ENCODE data around the gene CABP1. TPM values are rescaled to one million over a fixed set of nuclear protein-coding genes. Genes with fewer than 3 reads are reported as not detected.
A peak's percentile ranks its signal among the peaks of the same experiment; 100 is the strongest.

CABP1 gene
- total RNA-seq, 1 experiment from 2014 or later, result 1.2 TPM

DNA sequence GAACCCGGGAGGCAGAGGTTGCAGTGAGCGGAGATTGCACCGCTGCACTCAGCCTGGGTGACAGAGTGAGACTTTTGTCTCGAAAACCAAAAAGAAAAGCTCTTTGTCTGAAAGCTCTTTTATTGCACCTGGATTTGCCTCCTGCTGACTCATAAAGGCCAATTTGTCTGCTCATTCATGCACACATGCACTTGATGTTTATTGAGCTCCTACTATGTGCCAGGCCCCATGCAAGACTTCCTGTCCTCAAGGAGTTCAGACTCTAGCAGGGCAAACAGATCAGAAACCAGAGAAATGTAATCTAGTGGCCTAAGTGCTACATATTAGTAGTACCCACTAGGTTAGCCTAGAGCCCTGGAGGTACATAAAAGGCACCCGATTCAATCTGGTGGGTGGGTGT is 30.2 kb downstream of the CABP1 start:
- no peak overlapping the region for H3K4me3 ChIP-seq (ENCODE audit: low read depth, low read length, poor library complexity, severe bottlenecking)
- no peaks in the 10 kb centered on the region for H3K36me3 ChIP-seq (ENCODE audit: insufficient read depth, low read length, poor library complexity, severe bottlenecking)
- TF ChIP-seq, protein P1, sequence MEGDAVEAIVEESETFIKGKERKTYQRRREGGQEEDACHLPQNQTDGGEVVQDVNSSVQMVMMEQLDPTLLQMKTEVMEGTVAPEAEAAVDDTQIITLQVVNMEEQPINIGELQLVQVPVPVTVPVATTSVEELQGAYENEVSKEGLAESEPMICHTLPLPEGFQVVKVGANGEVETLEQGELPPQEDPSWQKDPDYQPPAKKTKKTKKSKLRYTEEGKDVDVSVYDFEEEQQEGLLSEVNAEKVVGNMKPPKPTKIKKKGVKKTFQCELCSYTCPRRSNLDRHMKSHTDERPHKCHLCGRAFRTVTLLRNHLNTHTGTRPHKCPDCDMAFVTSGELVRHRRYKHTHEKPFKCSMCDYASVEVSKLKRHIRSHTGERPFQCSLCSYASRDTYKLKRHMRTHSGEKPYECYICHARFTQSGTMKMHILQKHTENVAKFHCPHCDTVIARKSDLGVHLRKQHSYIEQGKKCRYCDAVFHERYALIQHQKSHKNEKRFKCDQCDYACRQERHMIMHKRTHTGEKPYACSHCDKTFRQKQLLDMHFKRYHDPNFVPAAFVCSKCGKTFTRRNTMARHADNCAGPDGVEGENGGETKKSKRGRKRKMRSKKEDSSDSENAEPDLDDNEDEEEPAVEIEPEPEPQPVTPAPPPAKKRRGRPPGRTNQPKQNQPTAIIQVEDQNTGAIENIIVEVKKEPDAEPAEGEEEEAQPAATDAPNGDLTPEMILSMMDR (conservative IDR thresholded peaks at IDR 0.05; ENCODE audit: low read depth, low read length), result no peak
- TF ChIP-seq EZH2 (IDR thresholded peaks at IDR 0.05; ENCODE audit: borderline replicate concordance, low read depth, low read length, poor library complexity, severe bottlenecking), result no peak
- POLR2A ChIA-PET (ENCODE audit: low non-redundant PET), result no interaction called here
- CTCF ChIA-PET, result no interaction called here
- H3K27ac ChIP-seq (ENCODE audit: low read depth, low read length, poor library complexity, severe bottlenecking), result no peak overlapping the region
- intact Hi-C loops (cut with micrococcal nuclease; ENCODE audit: unreplicated experiment), result no loop called here
- no peaks in the 10 kb centered on the region for H3K9me3 ChIP-seq (ENCODE audit: low read depth, low read length, poor library complexity, severe bottlenecking)
- peaks cover 15% of the 10 kb centered on the region for H3K4me1 ChIP-seq (ENCODE audit: insufficient read depth, low read length, poor library complexity, severe bottlenecking)
- no peaks in the 10 kb centered on the region for H3K27me3 ChIP-seq (replicated peaks; ENCODE audit: insufficient read depth, low read depth, low read length, poor library complexity)
- DNase-seq (ENCODE audit: low spot score), result no peak
- no TSS peak for BruUV-seq (replicated peaks)

DNA sequence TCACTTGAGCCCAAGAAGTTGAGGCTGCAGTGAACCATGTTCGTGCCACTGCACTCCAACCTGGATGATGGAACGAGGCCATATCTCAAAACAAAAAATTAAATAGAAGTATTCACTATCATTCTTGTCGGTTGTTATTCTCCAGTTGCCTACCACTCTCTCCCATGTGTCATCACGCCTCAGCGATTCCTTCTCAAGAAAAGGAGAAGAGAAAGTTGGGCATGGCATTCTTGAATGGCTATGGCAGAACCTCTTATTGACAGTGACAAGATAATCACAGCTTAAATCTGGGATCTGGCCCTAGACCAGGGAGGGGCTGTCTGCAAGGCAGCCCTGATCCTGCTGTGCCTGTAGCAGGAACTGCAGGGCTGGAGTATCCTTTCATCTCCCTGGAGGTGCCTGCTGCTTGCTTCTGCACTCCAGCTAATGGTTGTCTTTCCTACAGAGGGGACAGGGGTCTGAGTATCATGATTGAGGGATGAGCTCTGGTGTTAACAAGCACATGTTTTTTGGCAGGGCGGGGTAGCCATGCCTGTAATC is 33.7 kb downstream of the CABP1 start:
- no peak for DNase-seq (ENCODE audit: low spot score)
- no TSS peak for BruUV-seq (replicated peaks)
- peaks cover 8% of the 10 kb centered on the region for H3K4me1 ChIP-seq (ENCODE audit: insufficient read depth, low read length, poor library complexity, severe bottlenecking)
- no peak for TF ChIP-seq EZH2 (IDR thresholded peaks at IDR 0.05; ENCODE audit: borderline replicate concordance, low read depth, low read length, poor library complexity, severe bottlenecking)
- TF ChIP-seq, protein P1 (conservative IDR thresholded peaks at IDR 0.05; ENCODE audit: low read depth, low read length), result no peak
- POLR2A ChIA-PET (ENCODE audit: low non-redundant PET), result no interaction called here
- CTCF ChIA-PET, result no interaction called here
- intact Hi-C loops (cut with micrococcal nuclease; ENCODE audit: unreplicated experiment), result no loop called here
- H3K36me3 ChIP-seq (ENCODE audit: insufficient read depth, low read length, poor library complexity, severe bottlenecking), result no peaks in the 10 kb centered on the region
- H3K27me3 ChIP-seq (replicated peaks; ENCODE audit: insufficient read depth, low read depth, low read length, poor library complexity), result no peaks in the 10 kb centered on the region
- H3K27ac ChIP-seq (ENCODE audit: low read depth, low read length, poor library complexity, severe bottlenecking), result no peak overlapping the region
- H3K4me3 ChIP-seq (ENCODE audit: low read depth, low read length, poor library complexity, severe bottlenecking), result no peak overlapping the region
- H3K9me3 ChIP-seq (ENCODE audit: low read depth, low read length, poor library complexity, severe bottlenecking), result no peaks in the 10 kb centered on the region

DNA sequence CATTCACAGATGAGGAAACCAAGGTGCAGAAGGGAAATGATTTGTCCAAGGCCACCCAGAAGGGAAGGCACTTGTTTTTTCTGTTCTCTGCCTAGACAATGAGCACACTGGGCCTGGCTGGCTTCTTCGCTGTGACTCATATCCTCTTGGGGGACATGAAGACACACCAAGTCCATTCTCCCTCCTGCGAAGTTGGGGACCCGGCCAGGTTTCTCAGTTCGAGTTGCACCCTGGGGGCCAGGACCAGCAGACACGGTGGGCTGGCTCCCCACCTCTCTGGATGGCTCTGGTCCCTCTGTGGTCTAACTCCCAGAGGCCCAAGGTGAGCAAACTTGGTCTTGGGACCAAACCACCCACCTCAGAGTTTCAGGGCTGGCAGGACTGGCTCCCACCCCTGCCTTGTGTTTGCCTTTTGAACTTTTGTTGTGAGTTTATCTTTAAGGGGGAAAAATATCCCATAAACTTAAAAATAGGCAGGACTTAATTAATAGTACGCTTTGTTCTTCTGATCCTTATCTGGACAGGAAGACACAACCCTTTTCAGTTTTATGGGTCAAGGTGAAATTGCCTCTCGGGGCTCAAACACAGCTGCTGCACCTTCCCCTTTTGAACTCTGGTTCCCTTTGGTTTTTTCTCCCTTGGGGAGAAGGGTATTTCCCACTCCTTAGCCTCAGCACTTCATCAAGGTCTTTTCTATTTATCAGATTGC is 37.5 kb downstream of the CABP1 start:
- ChIA-PET POLR2A (ENCODE audit: low non-redundant PET) (no interaction called here), CTCF (no interaction called here)

More for the DNA sequence above, 37.5 kb downstream of the CABP1 start:
- no peak overlapping the region for H3K27ac ChIP-seq (ENCODE audit: low read depth, low read length, poor library complexity, severe bottlenecking)
- BruUV-seq (replicated peaks), result no TSS peak
- H3K9me3 ChIP-seq (ENCODE audit: low read depth, low read length, poor library complexity, severe bottlenecking), result no peaks in the 10 kb centered on the region
- intact Hi-C loops (cut with micrococcal nuclease; ENCODE audit: unreplicated experiment), result no loop called here
- H3K4me1 ChIP-seq (ENCODE audit: insufficient read depth, low read length, poor library complexity, severe bottlenecking), result peaks cover 7% of the 10 kb centered on the region
- TF ChIP-seq EZH2 (IDR thresholded peaks at IDR 0.05; ENCODE audit: borderline replicate concordance, low read depth, low read length, poor library complexity, severe bottlenecking), result no peak
- TF ChIP-seq, protein P1 (conservative IDR thresholded peaks at IDR 0.05; ENCODE audit: low read depth, low read length), result no peak
- no peak overlapping the region for H3K4me3 ChIP-seq (ENCODE audit: low read depth, low read length, poor library complexity, severe bottlenecking)
- DNase-seq (ENCODE audit: low spot score), result peak; percentile 60
- no peaks in the 10 kb centered on the region for H3K27me3 ChIP-seq (replicated peaks; ENCODE audit: insufficient read depth, low read depth, low read length, poor library complexity)
- H3K36me3 ChIP-seq (ENCODE audit: insufficient read depth, low read length, poor library complexity, severe bottlenecking), result no peaks in the 10 kb centered on the region

All from A673 (cell line).